BE2C (cell line): Measurements from ENCODE around the gene EPG5.

Experiments
- DNase-seq: peaks from one replicate; pipeline ENCODE4 v3.0.0-alpha.2; 2020
- H3K27me3 ChIP-seq: fragments of 250-450 bp; sonication (Bioruptor Pico); 2 replicates; pipeline ENCODE4 v1.5.1; 2020; ENCODE audit warnings: mild to moderate bottlenecking
- H3K36me3 ChIP-seq: fragments of 250-450 bp; sonication (Bioruptor Pico); 2 replicates; pipeline ENCODE4 v1.5.1; 2020; ENCODE audit warnings: mild to moderate bottlenecking
- H3K4me1 ChIP-seq: fragments of 250-450 bp; sonication (Bioruptor Pico); 2 replicates; pipeline ENCODE4 v1.5.1; 2020
- H3K4me3 ChIP-seq: 2 replicates; pipeline ENCODE4 v1.5.1; 2011; ENCODE audit warnings: low read depth, low read length
- H3K9me3 ChIP-seq: fragments of 250-450 bp; sonication (Bioruptor Pico); 2 replicates; pipeline ENCODE4 v1.5.1; 2020
- TF ChIP-seq, protein P1 (sequence below): IDR thresholded peaks from 2 replicates; pipeline ENCODE4 v1.5.1; 2012; ENCODE audit warnings: mild to moderate bottlenecking, low read depth, low read length

EPG5 gene

DNA sequence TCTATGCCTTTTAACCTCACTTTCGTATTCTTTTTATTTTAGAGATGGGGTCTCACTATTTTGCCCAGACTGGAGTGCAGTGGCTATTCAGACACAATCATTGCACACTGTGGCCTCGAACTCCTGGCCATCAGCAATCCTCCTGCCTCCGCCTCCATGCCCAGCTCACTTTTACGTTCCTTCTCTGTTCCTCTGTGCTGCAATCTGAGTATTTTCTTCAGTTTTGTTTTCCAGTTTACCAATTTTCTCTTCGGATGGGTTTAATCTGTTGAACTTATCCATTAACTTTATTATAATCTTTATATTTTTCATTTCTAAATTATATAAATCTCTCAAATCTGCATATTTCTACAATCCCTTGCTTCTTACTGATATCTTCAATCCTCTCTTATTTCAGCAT, 103.0 kb downstream of the EPG5 start:
- Histone ChIP-seq H3K9me3 (no peaks in the 10 kb centered on the region), H3K4me1 (no peaks in the 10 kb centered on the region), H3K36me3 (no peaks in the 10 kb centered on the region), H3K27me3 (no peaks in the 10 kb centered on the region), H3K4me3 (no peak overlapping the region)
- no peak for DNase-seq
- TF ChIP-seq, protein P1, sequence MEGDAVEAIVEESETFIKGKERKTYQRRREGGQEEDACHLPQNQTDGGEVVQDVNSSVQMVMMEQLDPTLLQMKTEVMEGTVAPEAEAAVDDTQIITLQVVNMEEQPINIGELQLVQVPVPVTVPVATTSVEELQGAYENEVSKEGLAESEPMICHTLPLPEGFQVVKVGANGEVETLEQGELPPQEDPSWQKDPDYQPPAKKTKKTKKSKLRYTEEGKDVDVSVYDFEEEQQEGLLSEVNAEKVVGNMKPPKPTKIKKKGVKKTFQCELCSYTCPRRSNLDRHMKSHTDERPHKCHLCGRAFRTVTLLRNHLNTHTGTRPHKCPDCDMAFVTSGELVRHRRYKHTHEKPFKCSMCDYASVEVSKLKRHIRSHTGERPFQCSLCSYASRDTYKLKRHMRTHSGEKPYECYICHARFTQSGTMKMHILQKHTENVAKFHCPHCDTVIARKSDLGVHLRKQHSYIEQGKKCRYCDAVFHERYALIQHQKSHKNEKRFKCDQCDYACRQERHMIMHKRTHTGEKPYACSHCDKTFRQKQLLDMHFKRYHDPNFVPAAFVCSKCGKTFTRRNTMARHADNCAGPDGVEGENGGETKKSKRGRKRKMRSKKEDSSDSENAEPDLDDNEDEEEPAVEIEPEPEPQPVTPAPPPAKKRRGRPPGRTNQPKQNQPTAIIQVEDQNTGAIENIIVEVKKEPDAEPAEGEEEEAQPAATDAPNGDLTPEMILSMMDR = no peak

DNA sequence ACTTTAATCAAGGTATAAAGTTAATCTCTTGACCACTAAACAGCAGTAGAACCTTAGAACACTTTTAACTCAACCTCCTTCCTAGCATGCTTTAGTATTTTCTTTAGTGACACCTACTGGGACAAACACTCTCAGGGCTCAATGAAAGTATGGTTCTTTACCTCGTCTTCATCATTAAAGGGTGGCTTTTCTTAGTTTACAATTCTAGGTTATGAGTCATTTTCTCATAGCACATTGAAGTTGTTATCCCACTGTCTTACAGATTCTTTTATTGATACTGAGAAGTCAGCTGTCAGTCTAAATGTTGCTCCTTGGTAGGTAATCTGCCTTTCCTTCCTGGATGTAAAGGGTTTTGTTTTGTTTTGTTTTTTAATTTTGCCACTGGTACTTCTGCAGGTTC, 103.7 kb downstream of the EPG5 start:
- no peak for DNase-seq
- no peaks in the 10 kb centered on the region for H3K4me1 ChIP-seq
- no peaks in the 10 kb centered on the region for H3K9me3 ChIP-seq
- H3K27me3 ChIP-seq = no peaks in the 10 kb centered on the region
- H3K4me3 ChIP-seq = no peak overlapping the region
- no peaks in the 10 kb centered on the region for H3K36me3 ChIP-seq
- TF ChIP-seq, protein P1 = no peak

DNA sequence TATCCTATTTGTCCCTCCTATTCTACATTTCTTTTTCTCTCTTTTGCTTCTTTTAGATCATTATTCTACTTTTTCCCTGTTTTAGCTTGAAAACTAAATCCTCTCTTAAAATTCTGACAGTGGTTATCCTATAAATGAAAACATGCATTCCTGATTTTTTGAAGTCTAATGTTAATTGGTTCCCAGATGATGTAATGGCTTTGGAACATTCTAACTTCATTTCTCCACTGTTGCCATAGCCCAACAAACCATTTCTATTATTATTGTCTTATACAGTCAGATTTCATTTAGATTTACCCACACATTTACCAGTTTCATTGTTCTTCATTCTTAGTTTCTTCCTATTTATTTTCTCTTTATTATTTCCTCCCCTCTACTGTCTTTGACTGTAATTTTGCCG, 105.2 kb downstream of the EPG5 start:
- H3K36me3 ChIP-seq = no peaks in the 10 kb centered on the region
- H3K4me3 ChIP-seq = no peak overlapping the region
- DNase-seq = no peak

DNA sequence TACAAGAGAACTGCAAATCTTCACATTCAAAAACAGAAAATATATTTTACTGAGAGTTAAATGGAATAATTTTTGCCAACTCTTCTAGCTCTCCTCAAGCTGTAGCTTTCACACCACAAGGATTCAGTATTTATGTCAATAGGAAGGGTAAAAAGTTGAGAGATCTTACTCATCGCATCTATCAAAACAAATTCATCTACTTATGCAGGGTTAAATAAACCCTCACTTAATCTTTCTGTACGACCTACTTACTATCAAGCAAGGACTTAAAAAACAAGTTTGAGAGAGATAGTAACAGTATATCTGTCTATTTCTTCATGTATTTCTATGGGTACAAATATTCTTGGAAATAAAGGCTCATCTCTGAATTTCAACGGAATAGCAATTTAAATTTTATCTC, 106.2 kb downstream of the EPG5 start:
- no peak for DNase-seq
- Histone ChIP-seq H3K27me3 (no peaks in the 10 kb centered on the region), H3K9me3 (no peaks in the 10 kb centered on the region), H3K36me3 (no peaks in the 10 kb centered on the region), H3K4me1 (no peaks in the 10 kb centered on the region), H3K4me3 (no peak overlapping the region)
- TF ChIP-seq, protein P1 = no peak

More for the DNA sequence above, 105.2 kb downstream of the EPG5 start:
- TF ChIP-seq, protein P1 = no peak
- Histone ChIP-seq H3K9me3 (no peaks in the 10 kb centered on the region), H3K4me1 (no peaks in the 10 kb centered on the region), H3K27me3 (no peaks in the 10 kb centered on the region)

DNA sequence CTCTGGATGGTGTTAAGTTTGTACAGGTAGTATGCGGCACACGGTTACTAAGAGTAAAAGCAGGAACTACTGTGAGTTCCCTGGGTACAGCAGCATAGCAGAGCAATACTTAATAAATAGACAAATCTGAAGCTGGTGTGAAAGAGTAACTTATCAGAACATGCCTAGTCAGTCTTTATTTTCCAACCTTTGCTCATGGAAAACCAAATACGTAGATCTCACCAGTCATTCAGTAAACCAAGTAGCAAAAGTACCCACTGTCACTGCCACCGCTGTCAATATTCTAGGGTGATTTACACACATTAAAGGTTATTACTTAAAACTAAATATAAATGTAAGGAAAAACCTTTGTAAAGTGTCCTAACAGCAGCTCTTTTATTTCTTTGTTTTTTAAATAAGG, 106.6 kb downstream of the EPG5 start:
- no peaks in the 10 kb centered on the region for H3K9me3 ChIP-seq
- no peaks in the 10 kb centered on the region for H3K27me3 ChIP-seq
- no peaks in the 10 kb centered on the region for H3K36me3 ChIP-seq
- no peak overlapping the region for H3K4me3 ChIP-seq
- no peak for DNase-seq
- H3K4me1 ChIP-seq = no peaks in the 10 kb centered on the region
- TF ChIP-seq, protein P1 = no peak

DNA sequence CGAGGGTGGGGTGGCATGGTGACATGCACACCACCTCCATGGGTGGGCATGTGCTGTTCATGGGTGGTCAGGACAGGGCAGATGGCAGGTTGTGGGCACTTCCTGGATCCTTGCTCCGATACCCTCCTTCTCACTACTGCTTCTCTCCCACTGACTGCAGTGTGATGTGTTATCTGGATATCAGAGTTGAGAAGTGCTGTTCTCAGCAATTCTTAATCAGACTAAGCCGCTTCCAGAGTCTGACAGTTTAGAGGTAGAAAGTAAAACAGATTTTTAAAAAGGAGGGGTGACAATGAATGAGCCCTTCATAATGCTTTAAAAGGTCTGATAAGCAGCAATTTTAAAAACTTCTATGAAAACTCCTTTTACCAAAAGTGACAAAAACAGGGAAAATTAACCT, 107.8 kb downstream of the EPG5 start:
- TF ChIP-seq, protein P1 = no peak
- no peak overlapping the region for H3K4me3 ChIP-seq
- H3K36me3 ChIP-seq = no peaks in the 10 kb centered on the region
- H3K27me3 ChIP-seq = no peaks in the 10 kb centered on the region
- no peaks in the 10 kb centered on the region for H3K9me3 ChIP-seq
- H3K4me1 ChIP-seq = no peaks in the 10 kb centered on the region
- DNase-seq = no peak
